ENCODE measurements around the gene HOXA13. TPM values are rescaled to one million over a fixed set of nuclear protein-coding genes. Genes with fewer than 3 reads are reported as not detected.

The HOXA13 gene
- total RNA-seq = not detected in 2 replicates

DNA sequence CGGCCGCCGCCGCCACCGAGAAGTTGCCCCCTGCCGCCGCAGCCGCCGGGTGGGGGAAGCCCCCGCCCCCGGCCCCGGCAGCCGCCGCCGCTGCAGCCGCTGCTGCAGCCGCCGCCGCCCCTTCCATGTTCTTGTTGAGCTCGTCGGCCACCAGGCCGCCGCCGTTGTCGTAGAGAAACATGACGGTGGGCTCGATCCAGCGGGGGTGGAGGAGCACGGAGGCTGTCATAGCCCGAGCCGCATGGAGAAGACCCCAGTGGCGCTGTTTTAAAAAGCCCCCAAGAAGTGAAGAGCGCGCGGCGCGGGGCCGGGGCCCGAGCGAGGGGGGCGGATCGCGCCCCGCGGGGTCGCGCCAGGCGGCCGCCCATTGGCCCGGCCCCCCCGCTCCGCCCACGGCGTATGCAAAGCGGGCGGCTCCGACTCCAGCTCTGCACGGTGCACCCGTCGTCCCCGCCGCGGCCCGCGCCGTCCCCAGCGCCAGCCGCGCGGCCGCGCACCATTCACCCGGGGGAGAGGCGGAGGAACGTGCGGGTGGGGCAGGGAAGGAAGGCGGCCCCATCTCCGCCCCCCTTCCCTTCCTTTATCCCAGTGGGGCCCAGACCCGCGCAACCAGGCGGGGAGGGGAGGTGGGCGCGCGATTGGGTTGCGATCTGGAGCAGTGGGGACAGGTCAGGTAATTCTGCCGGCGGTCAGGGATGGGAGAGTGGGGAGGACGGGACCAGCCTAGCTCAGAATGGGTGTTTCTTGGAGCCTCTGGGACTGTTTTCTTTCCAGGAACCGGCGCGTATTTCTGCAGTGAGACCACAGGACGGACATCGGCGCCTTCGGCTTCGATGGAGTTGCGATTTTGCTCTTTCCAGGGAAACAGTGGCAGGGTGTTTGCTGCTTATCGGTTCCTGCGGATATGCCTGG, at the start of gene HOXA13:
HOXA13 (minus strand) TSS at position 243 of the 912 bp plus-strand sequence; CDS start at position 229, 14 bp downstream.

GRCh38 chr7:27242555-27243339, 42.9 kb upstream of the HOXA13 start, which contains the start of gene EVX1:
EVX1 (plus strand) TSS chr7:27242802; CDS start chr7:27243031, 229 bp downstream.

GRCh38 chr7:27185013-27185853, 14.7 kb downstream of the HOXA13 start, which contains the start of gene HOXA11:
HOXA11 (minus strand) TSS chr7:27185232; CDS start chr7:27185144, 88 bp downstream.

DNA sequence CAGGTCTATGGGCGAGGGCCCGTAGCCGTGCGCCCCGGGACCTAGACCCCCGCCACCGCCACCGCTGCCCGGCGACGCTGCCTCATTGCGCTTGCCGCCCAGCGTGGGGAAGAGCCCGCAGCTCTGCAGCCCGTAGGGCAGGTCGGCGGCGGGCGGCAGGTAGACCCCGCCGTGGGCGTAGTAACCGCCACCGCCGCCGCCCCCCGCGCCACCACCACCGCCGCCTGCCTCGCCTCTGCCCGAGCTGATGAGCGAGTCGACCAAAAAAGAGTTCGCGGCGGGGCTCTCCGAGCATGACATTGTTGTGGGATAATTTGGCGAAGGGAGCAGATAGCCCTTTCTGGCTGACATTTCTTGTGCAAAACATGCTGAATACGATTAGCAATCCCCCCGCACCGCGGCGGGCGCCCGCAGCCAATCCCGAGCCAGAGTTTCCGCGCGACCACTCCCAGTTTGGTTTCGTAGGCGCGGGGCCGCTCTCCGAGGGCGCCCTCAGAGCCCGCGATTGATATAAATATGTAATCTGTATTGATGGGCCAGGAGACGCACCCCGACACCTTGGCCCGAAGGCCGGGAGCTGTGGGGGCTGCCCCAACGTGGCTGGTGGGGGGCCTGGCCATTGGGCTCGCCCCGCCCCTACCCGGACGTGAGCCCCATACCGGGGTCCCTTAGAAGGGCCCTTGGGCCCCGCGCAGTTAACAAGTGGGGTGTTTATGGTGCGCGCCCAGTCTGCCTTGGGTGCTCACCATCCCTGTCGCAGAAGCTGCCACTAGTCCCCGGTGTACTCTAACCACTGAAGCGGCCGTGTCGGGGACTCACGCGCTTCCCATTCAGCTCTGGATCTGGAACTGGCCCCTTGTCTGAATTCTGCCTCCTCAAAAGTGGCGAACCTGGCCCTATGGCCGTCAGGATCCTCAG, 25.7 kb downstream of the HOXA13 start, which contains the start of gene HOXA10:
HOXA10 (minus strand) TSS at position 365 of the 918 bp plus-strand sequence; CDS start at position 351, 14 bp downstream.

DNA sequence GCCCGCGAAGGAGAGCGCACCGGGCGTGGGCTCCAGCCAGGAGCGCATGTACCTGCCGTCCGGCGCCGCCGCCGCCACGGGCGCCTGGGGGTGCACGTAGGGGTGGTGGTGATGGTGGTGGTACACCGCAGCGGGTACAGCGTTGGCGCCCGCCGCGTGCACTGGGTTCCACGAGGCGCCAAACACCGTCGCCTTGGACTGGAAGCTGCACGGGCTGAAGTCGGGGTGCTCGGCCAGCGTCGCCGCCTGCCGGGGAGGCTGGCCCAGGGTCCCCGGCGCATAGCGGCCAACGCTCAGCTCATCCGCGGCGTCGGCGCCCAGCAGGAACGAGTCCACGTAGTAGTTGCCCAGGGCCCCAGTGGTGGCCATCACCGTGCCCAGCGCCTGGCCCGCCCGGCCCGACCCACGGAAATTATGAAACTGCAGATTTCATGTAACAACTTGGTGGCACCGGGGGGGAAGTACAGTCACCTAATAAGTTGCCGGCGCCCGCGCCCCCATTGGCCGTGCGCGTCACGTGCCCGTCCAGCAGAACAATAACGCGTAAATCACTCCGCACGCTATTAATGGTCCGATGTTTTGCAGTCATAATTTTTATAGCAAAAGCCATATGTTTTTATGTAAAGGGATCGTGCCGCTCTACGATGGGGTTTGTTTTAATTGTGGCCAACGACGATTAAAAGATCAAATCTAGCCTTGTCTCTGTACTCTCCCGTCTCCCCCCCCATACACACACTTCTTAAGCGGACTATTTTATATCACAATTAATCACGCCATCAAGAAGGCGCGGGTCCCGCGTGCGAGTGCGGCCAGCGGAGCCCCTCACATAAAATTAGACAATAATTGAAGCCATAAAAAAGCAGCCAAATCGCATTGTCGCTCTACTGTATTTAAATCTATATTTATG, 34.5 kb downstream of the HOXA13 start, which contains the start of gene HOXA9:
HOXA9 (minus strand) TSS at position 449 of the 907 bp plus-strand sequence; CDS start at position 369, 80 bp downstream.

GRCh38 chr7:27156508-27156898, 43.4 kb downstream of the HOXA13 start, which contains the start of gene HOXA7:
HOXA7 (minus strand) TSS chr7:27156675; CDS start chr7:27156545, 130 bp downstream.

DNA sequence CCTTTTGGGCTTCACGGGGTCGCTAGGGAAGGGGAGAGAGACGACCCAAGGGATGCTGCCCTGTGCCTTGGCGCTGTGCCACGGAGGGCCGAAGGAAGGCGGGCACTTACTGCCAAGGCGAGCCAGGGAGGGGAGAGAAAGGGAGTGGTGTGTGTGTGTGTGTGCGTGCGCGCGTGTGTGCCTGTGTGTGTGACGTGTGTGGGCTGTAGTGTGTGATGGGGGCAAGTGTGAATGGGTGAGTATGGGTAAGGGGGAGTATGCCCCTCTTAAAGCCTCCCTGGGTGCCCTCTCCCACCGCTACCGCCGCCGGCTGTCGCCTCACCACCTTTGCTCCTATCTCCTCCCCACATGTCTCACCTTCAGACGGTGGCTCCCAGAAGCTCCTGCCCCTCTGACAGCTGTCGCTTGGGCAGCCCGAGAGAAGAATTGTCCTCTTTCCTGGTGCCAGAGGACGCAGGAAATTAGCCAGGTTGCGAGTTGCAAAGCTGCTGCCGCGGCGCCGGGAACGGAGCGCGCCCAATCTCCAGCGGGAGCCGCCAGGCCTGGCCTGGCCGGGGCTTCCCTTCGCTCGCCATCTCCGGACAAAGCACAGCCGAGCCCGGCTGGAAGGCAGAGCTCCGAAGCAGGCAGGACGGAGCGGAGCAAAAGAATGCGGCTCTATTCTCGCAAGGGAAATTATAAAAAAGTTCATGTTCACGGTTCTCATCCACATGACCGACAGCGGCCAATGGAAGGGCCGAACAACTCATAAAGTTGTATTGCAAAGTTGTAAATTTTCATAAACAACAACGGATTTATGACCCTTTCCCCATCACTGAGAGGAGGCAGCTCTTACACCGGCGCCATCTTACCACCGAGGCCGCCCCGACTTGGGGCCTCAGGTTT, 47.7 kb downstream of the HOXA13 start, which contains the start of gene HOXA3:
HOXA3 (minus strand) TSS at position 653 of the 885 bp plus-strand sequence. CDS start 41,943 bp downstream, outside the sequence.

DNA sequence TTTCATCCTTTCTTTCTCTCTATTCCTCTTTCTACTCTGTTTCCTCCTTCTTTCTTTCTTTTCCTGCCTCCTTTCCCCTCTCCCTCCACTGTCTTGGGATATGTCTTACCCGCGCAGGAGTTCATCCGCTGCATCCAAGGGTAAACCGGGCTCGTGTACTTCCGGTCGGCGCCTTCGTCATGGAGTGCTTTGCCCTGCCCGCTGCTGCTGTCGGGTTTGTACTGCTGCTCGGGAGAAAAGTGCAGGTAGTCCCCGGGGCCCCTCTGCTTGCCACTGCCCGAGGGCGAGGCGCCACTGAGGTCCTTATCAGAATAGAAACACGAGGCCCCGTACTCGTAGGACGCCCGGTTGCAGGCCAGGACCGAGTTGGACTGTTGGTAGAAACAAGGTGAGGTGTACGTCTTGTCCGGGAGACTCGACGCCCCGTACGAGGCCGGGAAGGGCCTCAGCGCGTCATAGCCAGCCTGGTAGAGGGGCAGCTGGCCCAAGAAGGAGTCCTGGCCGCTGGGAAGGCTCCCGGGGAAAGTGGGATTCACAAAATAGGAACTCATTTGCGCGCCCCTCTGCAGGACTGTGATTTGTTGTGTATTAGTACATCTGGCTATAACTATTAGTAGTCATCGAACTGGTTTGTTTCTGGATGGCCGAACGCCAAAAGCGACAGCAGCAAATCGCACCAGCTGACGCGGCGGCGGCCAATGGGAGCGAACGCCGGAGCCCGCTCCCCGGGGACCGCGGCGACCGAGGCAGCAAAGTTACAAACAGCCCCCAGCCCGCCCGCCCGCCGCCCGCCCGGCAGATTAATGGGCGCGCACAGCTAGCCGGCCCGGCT, 52.5 kb downstream of the HOXA13 start, which contains the start of gene HOXA6:
HOXA6 (minus strand) TSS at position 576 of the 832 bp plus-strand sequence; CDS start at position 551, 25 bp downstream.

Other genes starting within 250 kb of the HOXA13 start
- gene HOXA1, start 104.1 kb downstream of the HOXA13 start, total RNA-seq = 0.45 and 1.0 TPM in 2 replicates
- gene HOXA2, start 97.4 kb downstream of the HOXA13 start, total RNA-seq = 1.3 and 1.5 TPM in 2 replicates
- gene HOXA4, start 69.3 kb downstream of the HOXA13 start, total RNA-seq = 2.2 and 3.1 TPM in 2 replicates
- 30.6 and 36.8 TPM in 2 replicates for gene HOXA5, start 56.4 kb downstream of the HOXA13 start, total RNA-seq
- 3.0 and 3.9 TPM in 2 replicates for gene HOXA6, start 52.3 kb downstream of the HOXA13 start, total RNA-seq
- 1.3 and 2.9 TPM in 2 replicates for gene HOXA3, start 47.5 kb downstream of the HOXA13 start, total RNA-seq
- 3.9 and 4.2 TPM in 2 replicates for gene HOXA7, start 43.4 kb downstream of the HOXA13 start, total RNA-seq
- gene HOXA9, start 34.6 kb downstream of the HOXA13 start, total RNA-seq = 1.5 and 4.0 TPM in 2 replicates
- gene HOXA10, start 25.8 kb downstream of the HOXA13 start, total RNA-seq = not detected in 2 replicates
- gene HOXA11, start 14.9 kb downstream of the HOXA13 start, total RNA-seq = not detected in 2 replicates
- not detected in 2 replicates for gene EVX1, start 42.7 kb upstream of the HOXA13 start, total RNA-seq